H1 (cell line): ENCODE measurements around the gene COL16A1. TPM values are rescaled to one million over a fixed set of nuclear protein-coding genes. Genes with fewer than 3 reads are reported as not detected.

Experiments used
- BACH1 ChIP-seq: IDR thresholded peaks from 2 replicates; pipeline ENCODE4 v1.6.1; 2012; ENCODE audit warnings: low read length, improper control_type of control experiment
- CHD2 ChIP-seq: IDR thresholded peaks from 2 replicates; pipeline ENCODE4 v1.6.1; 2012; ENCODE audit warnings: low read length, improper control_type of control experiment
- E2F6 ChIP-seq: IDR thresholded peaks from 2 replicates; pipeline ENCODE4 v1.6.1; 2012; ENCODE audit warnings: inconsistent platforms
- KDM1A ChIP-seq: fragments of 200-600, 300-600 bp; sonication (generic); IDR thresholded peaks from 2 replicates; pipeline ENCODE4 v1.7.1; 2016; ENCODE audit warnings: mild to moderate bottlenecking, low read length, borderline replicate concordance
- polyA plus RNA-seq, 7 experiments: library from polyadenylated mRNA; depleted of rRNA in 3 of 7; stranded (reverse) in 5 of 7; unstranded in 2 of 7; fragments of >200 nt in 5 of 7; fragments of 200-250 nt in 2 of 7; gene quantifications; 1 replicate in 5 of 7; 2 replicates in 1 of 7; 4 replicates in 1 of 7; pipeline versions ENCODE4 v1.2.1 to v1.2.3, GENCODE V29; 2011 to 2013; ENCODE audit warnings: missing spikeins in 2 of 7, mixed read lengths in 2 of 7
- total RNA-seq: library from RNA; stranded (reverse); fragmentation: NEBNext Ultra II Directional; extraction: Animal tissue kit (Norgen Biotek cat#: 25700); gene quantifications from 2 replicates; pipeline ENCODE4 v1.2.1, GENCODE V29; 2021
- TF ChIP-seq, protein P1 (sequence below): fragments of 300-600 bp; sonication (generic); IDR thresholded peaks from 2 replicates; pipeline ENCODE4 v1.7.1; 2012; ENCODE audit warnings: low read length, moderate library complexity, mild to moderate bottlenecking, inconsistent platforms; ENCODE audit not compliant: insufficient replicate concordance

Gene COL16A1
- total and polyA plus RNA-seq, 2 of the 8 experiments (the other 6 are each of a cell fraction or from before 2014, with no cell fraction given), result 2.0 to 10.5 TPM

DNA sequence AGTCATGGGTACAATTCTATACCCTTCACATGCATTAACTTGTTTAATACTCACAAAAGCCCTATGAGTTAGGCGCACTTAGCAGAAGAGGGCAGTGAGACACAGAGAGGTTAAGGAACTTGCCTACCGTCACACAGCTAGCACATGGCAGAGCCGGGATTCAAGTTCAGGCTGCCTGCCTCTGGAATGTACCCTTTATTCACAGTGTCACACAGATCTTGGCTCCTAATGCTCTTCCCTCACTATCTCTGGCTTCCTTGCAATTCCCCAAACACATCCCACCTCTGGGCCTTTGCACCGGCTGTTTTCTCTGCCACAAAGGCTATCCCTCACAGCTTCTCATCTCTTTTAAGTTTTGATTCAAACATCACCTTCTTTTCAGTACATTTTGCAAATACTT is 25.1 kb downstream of the COL16A1 start (continued):
- TF ChIP-seq, protein P1, sequence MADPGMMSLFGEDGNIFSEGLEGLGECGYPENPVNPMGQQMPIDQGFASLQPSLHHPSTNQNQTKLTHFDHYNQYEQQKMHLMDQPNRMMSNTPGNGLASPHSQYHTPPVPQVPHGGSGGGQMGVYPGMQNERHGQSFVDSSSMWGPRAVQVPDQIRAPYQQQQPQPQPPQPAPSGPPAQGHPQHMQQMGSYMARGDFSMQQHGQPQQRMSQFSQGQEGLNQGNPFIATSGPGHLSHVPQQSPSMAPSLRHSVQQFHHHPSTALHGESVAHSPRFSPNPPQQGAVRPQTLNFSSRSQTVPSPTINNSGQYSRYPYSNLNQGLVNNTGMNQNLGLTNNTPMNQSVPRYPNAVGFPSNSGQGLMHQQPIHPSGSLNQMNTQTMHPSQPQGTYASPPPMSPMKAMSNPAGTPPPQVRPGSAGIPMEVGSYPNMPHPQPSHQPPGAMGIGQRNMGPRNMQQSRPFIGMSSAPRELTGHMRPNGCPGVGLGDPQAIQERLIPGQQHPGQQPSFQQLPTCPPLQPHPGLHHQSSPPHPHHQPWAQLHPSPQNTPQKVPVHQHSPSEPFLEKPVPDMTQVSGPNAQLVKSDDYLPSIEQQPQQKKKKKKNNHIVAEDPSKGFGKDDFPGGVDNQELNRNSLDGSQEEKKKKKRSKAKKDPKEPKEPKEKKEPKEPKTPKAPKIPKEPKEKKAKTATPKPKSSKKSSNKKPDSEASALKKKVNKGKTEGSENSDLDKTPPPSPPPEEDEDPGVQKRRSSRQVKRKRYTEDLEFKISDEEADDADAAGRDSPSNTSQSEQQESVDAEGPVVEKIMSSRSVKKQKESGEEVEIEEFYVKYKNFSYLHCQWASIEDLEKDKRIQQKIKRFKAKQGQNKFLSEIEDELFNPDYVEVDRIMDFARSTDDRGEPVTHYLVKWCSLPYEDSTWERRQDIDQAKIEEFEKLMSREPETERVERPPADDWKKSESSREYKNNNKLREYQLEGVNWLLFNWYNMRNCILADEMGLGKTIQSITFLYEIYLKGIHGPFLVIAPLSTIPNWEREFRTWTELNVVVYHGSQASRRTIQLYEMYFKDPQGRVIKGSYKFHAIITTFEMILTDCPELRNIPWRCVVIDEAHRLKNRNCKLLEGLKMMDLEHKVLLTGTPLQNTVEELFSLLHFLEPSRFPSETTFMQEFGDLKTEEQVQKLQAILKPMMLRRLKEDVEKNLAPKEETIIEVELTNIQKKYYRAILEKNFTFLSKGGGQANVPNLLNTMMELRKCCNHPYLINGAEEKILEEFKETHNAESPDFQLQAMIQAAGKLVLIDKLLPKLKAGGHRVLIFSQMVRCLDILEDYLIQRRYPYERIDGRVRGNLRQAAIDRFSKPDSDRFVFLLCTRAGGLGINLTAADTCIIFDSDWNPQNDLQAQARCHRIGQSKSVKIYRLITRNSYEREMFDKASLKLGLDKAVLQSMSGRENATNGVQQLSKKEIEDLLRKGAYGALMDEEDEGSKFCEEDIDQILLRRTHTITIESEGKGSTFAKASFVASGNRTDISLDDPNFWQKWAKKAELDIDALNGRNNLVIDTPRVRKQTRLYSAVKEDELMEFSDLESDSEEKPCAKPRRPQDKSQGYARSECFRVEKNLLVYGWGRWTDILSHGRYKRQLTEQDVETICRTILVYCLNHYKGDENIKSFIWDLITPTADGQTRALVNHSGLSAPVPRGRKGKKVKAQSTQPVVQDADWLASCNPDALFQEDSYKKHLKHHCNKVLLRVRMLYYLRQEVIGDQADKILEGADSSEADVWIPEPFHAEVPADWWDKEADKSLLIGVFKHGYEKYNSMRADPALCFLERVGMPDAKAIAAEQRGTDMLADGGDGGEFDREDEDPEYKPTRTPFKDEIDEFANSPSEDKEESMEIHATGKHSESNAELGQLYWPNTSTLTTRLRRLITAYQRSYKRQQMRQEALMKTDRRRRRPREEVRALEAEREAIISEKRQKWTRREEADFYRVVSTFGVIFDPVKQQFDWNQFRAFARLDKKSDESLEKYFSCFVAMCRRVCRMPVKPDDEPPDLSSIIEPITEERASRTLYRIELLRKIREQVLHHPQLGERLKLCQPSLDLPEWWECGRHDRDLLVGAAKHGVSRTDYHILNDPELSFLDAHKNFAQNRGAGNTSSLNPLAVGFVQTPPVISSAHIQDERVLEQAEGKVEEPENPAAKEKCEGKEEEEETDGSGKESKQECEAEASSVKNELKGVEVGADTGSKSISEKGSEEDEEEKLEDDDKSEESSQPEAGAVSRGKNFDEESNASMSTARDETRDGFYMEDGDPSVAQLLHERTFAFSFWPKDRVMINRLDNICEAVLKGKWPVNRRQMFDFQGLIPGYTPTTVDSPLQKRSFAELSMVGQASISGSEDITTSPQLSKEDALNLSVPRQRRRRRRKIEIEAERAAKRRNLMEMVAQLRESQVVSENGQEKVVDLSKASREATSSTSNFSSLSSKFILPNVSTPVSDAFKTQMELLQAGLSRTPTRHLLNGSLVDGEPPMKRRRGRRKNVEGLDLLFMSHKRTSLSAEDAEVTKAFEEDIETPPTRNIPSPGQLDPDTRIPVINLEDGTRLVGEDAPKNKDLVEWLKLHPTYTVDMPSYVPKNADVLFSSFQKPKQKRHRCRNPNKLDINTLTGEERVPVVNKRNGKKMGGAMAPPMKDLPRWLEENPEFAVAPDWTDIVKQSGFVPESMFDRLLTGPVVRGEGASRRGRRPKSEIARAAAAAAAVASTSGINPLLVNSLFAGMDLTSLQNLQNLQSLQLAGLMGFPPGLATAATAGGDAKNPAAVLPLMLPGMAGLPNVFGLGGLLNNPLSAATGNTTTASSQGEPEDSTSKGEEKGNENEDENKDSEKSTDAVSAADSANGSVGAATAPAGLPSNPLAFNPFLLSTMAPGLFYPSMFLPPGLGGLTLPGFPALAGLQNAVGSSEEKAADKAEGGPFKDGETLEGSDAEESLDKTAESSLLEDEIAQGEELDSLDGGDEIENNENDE, result no peak
- no peak for TF ChIP-seq BACH1
- no peak for TF ChIP-seq E2F6
- no peak for TF ChIP-seq CHD2
- TF ChIP-seq KDM1A, result no peak
